Measurements from ENCODE around the gene RPL7L1. TPM values are rescaled to one million over a fixed set of nuclear protein-coding genes. Genes with fewer than 3 reads are reported as not detected.
A peak's percentile ranks its signal among the peaks of the same experiment; 100 is the strongest.

RPL7L1 gene
- total and polyA plus RNA-seq, 2 of the 13 experiments (the other 11 are each of a cell fraction or from before 2014, with no cell fraction given), result 51.6 to 179 TPM

DNA sequence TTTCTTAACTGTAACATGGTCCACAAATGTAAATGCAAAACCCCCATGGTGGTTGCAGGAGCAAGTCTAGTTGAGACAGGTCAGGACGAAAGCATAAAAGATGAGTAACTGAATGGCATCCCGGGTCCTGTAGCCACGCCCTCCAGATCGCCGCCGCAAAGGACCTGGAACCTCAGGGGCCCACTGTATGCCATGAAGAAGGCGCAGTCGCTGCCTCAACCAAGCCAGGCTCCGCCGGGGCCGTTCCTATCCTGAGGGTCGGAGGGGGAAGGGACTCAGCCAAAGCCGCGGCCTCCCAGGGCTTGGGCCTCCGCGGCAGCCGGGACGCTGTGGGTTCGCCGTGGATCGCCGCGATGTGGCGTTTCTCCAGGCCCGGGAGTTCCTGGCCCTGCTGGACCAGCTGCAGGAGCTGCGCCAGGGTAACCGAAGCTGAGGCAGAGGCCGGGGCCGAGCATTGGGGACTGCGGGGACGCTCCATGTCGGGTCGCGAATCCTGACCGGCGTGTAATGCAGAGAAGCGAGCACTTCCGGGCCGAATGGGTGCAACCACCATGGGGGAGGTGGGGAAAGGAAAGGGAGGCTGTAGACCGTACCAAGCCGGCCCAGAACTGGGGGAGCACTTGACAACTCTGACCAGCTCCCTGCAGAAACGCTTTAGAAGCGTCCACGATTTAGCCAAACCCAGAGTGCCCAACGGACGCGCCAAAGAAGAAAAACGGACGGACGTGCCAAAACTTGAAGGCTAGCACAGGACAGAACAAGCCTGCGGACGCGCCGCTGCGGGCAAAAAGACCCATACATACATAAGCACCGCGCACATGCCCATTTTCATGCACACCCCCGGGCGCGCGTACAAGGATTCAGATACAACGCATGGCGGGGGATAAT is 11.1 kb downstream of the RPL7L1 start (continued):
- TF ChIP-seq, protein P1, sequence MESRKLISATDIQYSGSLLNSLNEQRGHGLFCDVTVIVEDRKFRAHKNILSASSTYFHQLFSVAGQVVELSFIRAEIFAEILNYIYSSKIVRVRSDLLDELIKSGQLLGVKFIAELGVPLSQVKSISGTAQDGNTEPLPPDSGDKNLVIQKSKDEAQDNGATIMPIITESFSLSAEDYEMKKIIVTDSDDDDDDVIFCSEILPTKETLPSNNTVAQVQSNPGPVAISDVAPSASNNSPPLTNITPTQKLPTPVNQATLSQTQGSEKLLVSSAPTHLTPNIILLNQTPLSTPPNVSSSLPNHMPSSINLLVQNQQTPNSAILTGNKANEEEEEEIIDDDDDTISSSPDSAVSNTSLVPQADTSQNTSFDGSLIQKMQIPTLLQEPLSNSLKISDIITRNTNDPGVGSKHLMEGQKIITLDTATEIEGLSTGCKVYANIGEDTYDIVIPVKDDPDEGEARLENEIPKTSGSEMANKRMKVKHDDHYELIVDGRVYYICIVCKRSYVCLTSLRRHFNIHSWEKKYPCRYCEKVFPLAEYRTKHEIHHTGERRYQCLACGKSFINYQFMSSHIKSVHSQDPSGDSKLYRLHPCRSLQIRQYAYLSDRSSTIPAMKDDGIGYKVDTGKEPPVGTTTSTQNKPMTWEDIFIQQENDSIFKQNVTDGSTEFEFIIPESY (CRISPR knock-in tag; IDR thresholded peaks at IDR 0.05), result no peak; the same call in none of the 2 replicates
- TF ChIP-seq PPARG (CRISPR knock-in tag; conservative IDR thresholded peaks at IDR 0.05) (no peak), TBL1XR1 (IDR thresholded peaks at IDR 0.05; ENCODE audit: borderline replicate concordance, low read length, partially characterized antibody) (no peak), ZNF317 (CRISPR knock-in tag; IDR thresholded peaks at IDR 0.05) (peak; percentile 88), ZNF629 (CRISPR knock-in tag; conservative IDR thresholded peaks at IDR 0.05) (peak; percentile 37; the same call in 1 of the 2 replicates), ZNF207 (IDR thresholded peaks at IDR 0.05; ENCODE audit: borderline replicate concordance) (no peak), ISL2 (CRISPR knock-in tag; IDR thresholded peaks at IDR 0.05) (peak; percentile 69), NFATC3 (CRISPR knock-in tag; IDR thresholded peaks at IDR 0.05) (no peak), ZNF180 (CRISPR knock-in tag; IDR thresholded peaks at IDR 0.05; ENCODE audit: borderline replicate concordance, low read depth) (peak; percentile 56; the same call in 1 of the 2 replicates)
- TF ChIP-seq, protein P2, sequence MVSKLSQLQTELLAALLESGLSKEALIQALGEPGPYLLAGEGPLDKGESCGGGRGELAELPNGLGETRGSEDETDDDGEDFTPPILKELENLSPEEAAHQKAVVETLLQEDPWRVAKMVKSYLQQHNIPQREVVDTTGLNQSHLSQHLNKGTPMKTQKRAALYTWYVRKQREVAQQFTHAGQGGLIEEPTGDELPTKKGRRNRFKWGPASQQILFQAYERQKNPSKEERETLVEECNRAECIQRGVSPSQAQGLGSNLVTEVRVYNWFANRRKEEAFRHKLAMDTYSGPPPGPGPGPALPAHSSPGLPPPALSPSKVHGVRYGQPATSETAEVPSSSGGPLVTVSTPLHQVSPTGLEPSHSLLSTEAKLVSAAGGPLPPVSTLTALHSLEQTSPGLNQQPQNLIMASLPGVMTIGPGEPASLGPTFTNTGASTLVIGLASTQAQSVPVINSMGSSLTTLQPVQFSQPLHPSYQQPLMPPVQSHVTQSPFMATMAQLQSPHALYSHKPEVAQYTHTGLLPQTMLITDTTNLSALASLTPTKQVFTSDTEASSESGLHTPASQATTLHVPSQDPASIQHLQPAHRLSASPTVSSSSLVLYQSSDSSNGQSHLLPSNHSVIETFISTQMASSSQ (IDR thresholded peaks at IDR 0.05; ENCODE audit: low read depth), result peak; percentile 28; the same call in 1 of the 2 replicates
- TF ChIP-seq, protein P2 (CRISPR knock-in tag; IDR thresholded peaks at IDR 0.05; ENCODE audit: borderline replicate concordance), result peak; percentile 94
- TF ChIP-seq, protein P3, sequence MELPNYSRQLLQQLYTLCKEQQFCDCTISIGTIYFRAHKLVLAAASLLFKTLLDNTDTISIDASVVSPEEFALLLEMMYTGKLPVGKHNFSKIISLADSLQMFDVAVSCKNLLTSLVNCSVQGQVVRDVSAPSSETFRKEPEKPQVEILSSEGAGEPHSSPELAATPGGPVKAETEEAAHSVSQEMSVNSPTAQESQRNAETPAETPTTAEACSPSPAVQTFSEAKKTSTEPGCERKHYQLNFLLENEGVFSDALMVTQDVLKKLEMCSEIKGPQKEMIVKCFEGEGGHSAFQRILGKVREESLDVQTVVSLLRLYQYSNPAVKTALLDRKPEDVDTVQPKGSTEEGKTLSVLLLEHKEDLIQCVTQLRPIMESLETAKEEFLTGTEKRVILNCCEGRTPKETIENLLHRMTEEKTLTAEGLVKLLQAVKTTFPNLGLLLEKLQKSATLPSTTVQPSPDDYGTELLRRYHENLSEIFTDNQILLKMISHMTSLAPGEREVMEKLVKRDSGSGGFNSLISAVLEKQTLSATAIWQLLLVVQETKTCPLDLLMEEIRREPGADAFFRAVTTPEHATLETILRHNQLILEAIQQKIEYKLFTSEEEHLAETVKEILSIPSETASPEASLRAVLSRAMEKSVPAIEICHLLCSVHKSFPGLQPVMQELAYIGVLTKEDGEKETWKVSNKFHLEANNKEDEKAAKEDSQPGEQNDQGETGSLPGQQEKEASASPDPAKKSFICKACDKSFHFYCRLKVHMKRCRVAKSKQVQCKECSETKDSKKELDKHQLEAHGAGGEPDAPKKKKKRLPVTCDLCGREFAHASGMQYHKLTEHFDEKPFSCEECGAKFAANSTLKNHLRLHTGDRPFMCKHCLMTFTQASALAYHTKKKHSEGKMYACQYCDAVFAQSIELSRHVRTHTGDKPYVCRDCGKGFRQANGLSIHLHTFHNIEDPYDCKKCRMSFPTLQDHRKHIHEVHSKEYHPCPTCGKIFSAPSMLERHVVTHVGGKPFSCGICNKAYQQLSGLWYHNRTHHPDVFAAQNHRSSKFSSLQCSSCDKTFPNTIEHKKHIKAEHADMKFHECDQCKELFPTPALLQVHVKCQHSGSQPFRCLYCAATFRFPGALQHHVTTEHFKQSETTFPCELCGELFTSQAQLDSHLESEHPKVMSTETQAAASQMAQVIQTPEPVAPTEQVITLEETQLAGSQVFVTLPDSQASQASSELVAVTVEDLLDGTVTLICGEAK (IDR thresholded peaks at IDR 0.05), result no peak
- TF ChIP-seq, protein P3 (CRISPR knock-in tag; IDR thresholded peaks at IDR 0.05), result no peak
